ENCODE results near the gene PHF21B. TPM values are rescaled to one million over a fixed set of nuclear protein-coding genes. Genes with fewer than 3 reads are reported as not detected.

PHF21B gene
- total and polyA plus RNA-seq, 12 donors = 0.07 to 0.98 (median 0.50) TPM; not detected in 4

GRCh38 chr22:45019861-45020655 lies 10.3 kb upstream of the PHF21B start:
- H3K27ac ChIP-seq = no peak overlapping the region
- H3K27me3 ChIP-seq = peaks cover 0 to 80% (median 45%) of the 10 kb centered on the region in 7 donors
- no peak for TF ChIP-seq CTCF (IDR thresholded peaks at IDR 0.05)
- 62 to 72% methylated on average over 16 of the region's 16 CpGs for WGBS, 2 donors
- no peak for DNase-seq
- H3K36me3 ChIP-seq = no peaks in the 10 kb centered on the region
- H3K9me3 ChIP-seq = no peaks in the 10 kb centered on the region
- intact Hi-C loops (cut with DNase I) = no loop called here
- H3K4me1 ChIP-seq = no peaks in the 10 kb centered on the region
- no peak overlapping the region for H3K4me3 ChIP-seq
- no peak for ATAC-seq

GRCh38 chr22:45014654-45015053 lies 4.8 kb upstream of the PHF21B start:
- Histone ChIP-seq H3K27me3 (peaks cover 0 to 88% (median 48%) of the 10 kb centered on the region in 7 donors), H3K4me3 (no peak overlapping the region), H3K36me3 (no peaks in the 10 kb centered on the region), H3K4me1 (peaks cover 0 to 11% (median 8%) of the 10 kb centered on the region in 9 donors), H3K9me3 (no peaks in the 10 kb centered on the region), H3K27ac (no peak overlapping the region)
- intact Hi-C loops (cut with DNase I) = no loop called here
- WGBS, 2 donors = 40 to 46% methylated on average over 4 of the region's 4 CpGs
- ATAC-seq (no peak), DNase-seq (no peak)
- TF ChIP-seq CTCF (IDR thresholded peaks at IDR 0.05) = no peak

- DNase-seq (no peak), ATAC-seq (no peak)
- Histone ChIP-seq H3K4me3 (no peak overlapping the region), H3K36me3 (no peaks in the 10 kb centered on the region), H3K9me3 (no peaks in the 10 kb centered on the region), H3K27me3 (peaks cover 0 to 89% (median 55%) of the 10 kb centered on the region in 7 donors), H3K4me1 (peaks cover 0 to 21% (median 17%) of the 10 kb centered on the region in 9 donors), H3K27ac (no peak overlapping the region)
- TF ChIP-seq CTCF (IDR thresholded peaks at IDR 0.05) = no peak
- WGBS, 2 donors = 89 to 93% methylated on average over 5 of the region's 5 CpGs
- intact Hi-C loops (cut with DNase I) = no loop called here
These were observed 3.3 kb upstream of the PHF21B start for GRCh38 chr22:45013138-45013537.

- 3 to 5% methylated on average over 17 of the region's 17 CpGs for WGBS, 2 donors
- H3K9me3 ChIP-seq = no peaks in the 10 kb centered on the region
- peaks cover 0 to 38% (median 26%) of the 10 kb centered on the region in 9 donors for H3K4me1 ChIP-seq
- no peaks in the 10 kb centered on the region for H3K36me3 ChIP-seq
- no peak for ATAC-seq
- H3K27me3 ChIP-seq = peaks cover 0 to 83% (median 68%) of the 10 kb centered on the region in 7 donors
- intact Hi-C loops (cut with DNase I) = no loop called here
- TF ChIP-seq CTCF (IDR thresholded peaks at IDR 0.05) = no peak
- H3K27ac ChIP-seq = peak overlapping the region in 5 of 10 donors; percentile 31 to 67 (median 56)
- H3K4me3 ChIP-seq = peak overlapping the region; percentile 1 to 71 (median 58)
- DNase-seq = no peak
These were observed 711 bp upstream of the PHF21B start for GRCh38 chr22:45010532-45010900.

Measured in heart right ventricle (tissue), 16 donors.